ENCODE measurements around the gene PACSIN2.
A peak's percentile ranks its signal among the peaks of the same experiment; 100 is the strongest.

Gene PACSIN2

GRCh38 chr22:42856865-42857704 is 157.9 kb downstream of the PACSIN2 start, which contains the start of gene ARFGAP3:
TSS of gene ARFGAP3 (minus strand) at chr22:42857273. CDS start at chr22:42857182, 91 bp downstream.
- DNase-seq (ENCODE audit: low read depth) = peak; percentile 97

- DNase-seq (ENCODE audit: low read depth) = peak; percentile 32
Observed at GRCh38 chr22:42856179-42856864, 158.6 kb downstream of the PACSIN2 start.

GRCh38 chr22:42855721-42856120 is 159.2 kb downstream of the PACSIN2 start:
- no peak for DNase-seq (ENCODE audit: low read depth)

GRCh38 chr22:42855211-42855610 is 159.7 kb downstream of the PACSIN2 start:
- no peak for DNase-seq (ENCODE audit: low read depth)

- no peak for DNase-seq (ENCODE audit: low read depth)
Observed at GRCh38 chr22:42848941-42849550, 165.9 kb downstream of the PACSIN2 start.

GRCh38 chr22:42847110-42847509 is 167.8 kb downstream of the PACSIN2 start:
- no peak for DNase-seq (ENCODE audit: low read depth)

- no peak for DNase-seq (ENCODE audit: low read depth)
Observed at GRCh38 chr22:42844756-42845155, 170.2 kb downstream of the PACSIN2 start.

GRCh38 chr22:42842658-42843370 is 172.1 kb downstream of the PACSIN2 start:
- no peak for DNase-seq (ENCODE audit: low read depth)

- DNase-seq (ENCODE audit: low read depth) = no peak
Observed at GRCh38 chr22:42841444-42841843, 173.5 kb downstream of the PACSIN2 start.

- no peak for DNase-seq (ENCODE audit: low read depth)
Observed at GRCh38 chr22:42837556-42837955, 177.4 kb downstream of the PACSIN2 start.

GRCh38 chr22:42836026-42836425 is 178.9 kb downstream of the PACSIN2 start:
- DNase-seq (ENCODE audit: low read depth) = no peak

GRCh38 chr22:42834177-42834949 is 180.6 kb downstream of the PACSIN2 start:
- no peak for DNase-seq (ENCODE audit: low read depth)

GRCh38 chr22:42833104-42833503 is 181.8 kb downstream of the PACSIN2 start:
- no peak for DNase-seq (ENCODE audit: low read depth)

- DNase-seq (ENCODE audit: low read depth) = no peak
Observed at GRCh38 chr22:42831712-42832111, 183.2 kb downstream of the PACSIN2 start.

GRCh38 chr22:42830161-42830560 is 184.8 kb downstream of the PACSIN2 start:
- DNase-seq (ENCODE audit: low read depth) = no peak

GRCh38 chr22:42829302-42829701 is 185.6 kb downstream of the PACSIN2 start:
- DNase-seq (ENCODE audit: low read depth) = no peak

GRCh38 chr22:42825796-42826195 is 189.2 kb downstream of the PACSIN2 start:
- no peak for DNase-seq (ENCODE audit: low read depth)

GRCh38 chr22:42821386-42821785 is 193.6 kb downstream of the PACSIN2 start:
- no peak for DNase-seq (ENCODE audit: low read depth)

- DNase-seq (ENCODE audit: low read depth) = no peak
Observed at GRCh38 chr22:42820045-42820763, 194.7 kb downstream of the PACSIN2 start.

All from activated T-cell treated with anti-CD3 and anti-CD28 coated beads for 48 hours (primary cell).